VCaP (cell line): ENCODE data around the gene OVOL2.

ENCODE experiments used
- H3K27ac ChIP-seq: fragments of 450-650 bp; 2 replicates; pipeline ENCODE4 v1.5.1; 2017
- CTCF ChIP-seq: fragments of 450-650 bp; conservative IDR thresholded peaks from 2 replicates; pipeline ENCODE4 v1.5.1; 2017; ENCODE audit warnings: mild to moderate bottlenecking, moderate library complexity

The OVOL2 gene

GRCh38 chr20:18066421-18067333 is 9.0 kb upstream of the OVOL2 start:
- H3K27ac ChIP-seq, result no peak overlapping the region
- TF ChIP-seq CTCF, result 0 out of 2 replicates have a peak, but pooled peaks have one; percentile 13

- no peak for TF ChIP-seq CTCF
- no peak overlapping the region for H3K27ac ChIP-seq
These were observed 6.0 kb upstream of the OVOL2 start for GRCh38 chr20:18063676-18064075.

DNA sequence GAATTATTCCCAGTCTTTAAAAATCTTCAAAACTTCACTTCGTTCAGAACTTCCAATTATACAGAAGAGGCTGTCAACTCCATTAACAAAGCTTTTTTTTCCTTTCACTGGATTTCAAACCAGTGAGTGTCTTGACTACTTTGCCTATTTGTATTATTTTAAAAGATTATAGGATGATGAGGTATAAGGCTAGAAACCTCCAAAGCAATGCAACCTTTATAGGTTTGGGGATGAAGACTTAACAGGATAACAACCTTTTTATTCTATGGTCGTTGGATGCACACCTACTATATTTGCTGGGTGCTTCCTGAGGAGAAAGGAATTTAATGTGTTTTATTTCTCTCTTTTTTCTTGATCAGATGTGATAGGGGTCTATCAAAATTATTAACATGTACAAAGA is 1.9 kb upstream of the OVOL2 start:
- H3K27ac ChIP-seq, result peak overlapping the region; percentile 100
- TF ChIP-seq CTCF, result no peak

GRCh38 chr20:18058661-18059467 is 1.1 kb upstream of the OVOL2 start:
- peak overlapping the region; percentile 100 for H3K27ac ChIP-seq

GRCh38 chr20:18057994-18058349 is 256 bp upstream of the OVOL2 start:
- no peak for TF ChIP-seq CTCF
- peak overlapping the region; percentile 100 for H3K27ac ChIP-seq

More at GRCh38 chr20:18058661-18059467, 1.1 kb upstream of the OVOL2 start:
- peak; percentile 20; the same call in 1 of the 2 replicates for TF ChIP-seq CTCF

DNA sequence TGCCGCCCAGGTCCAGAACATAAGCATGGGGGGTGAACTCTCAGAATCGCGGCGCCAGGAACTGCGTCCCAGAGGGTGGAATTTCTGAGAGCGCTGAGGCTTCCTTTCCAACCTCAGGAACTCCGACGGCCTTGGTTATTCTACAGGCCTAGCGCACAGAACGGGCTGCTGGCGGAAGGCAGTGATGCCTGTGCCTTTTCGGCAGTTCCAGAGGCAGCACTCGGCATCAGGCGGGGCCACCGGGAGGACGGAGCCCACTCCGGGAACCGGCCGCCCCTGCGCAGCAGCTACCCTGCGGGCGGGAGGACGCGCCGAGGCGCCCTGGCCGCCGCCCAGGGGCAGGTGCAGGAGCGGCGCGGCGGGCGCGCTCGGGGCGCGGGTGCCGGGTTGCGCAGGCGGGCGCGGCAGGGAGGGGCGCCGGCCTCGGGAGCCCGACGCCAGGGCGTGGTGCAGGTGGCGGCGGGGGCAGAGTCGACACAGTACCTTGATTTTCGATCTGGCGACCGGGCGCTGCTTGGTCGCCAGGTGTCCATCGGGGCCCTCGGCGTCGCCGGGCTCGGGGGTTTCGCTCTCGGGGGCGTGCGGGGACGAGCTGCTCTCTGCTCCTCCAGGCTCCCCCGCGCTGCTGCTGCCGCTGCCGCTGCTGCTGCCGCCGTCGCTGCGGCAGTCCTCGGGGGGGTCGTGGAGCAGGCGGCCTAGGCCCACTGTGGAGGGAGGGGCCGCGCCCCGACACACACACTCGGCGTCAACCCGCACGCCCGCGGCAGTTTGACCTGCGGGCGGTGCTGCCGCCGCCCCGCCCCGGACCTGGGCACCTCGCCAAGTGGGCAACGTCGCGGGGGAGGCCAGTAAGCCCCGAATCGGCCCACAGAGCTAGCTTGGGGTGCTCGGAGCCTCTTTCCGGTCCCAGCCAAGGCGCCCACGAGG is 1.3 kb downstream of the OVOL2 start:
- no peak for TF ChIP-seq CTCF
- peak overlapping the region; percentile 100 for H3K27ac ChIP-seq
